RCC 7860 (cell line): ENCODE results near the gene HDAC4.

Source experiments
- DNase-seq: peaks from one replicate; pipeline ENCODE4 v3.0.0-alpha.2; 2015; ENCODE audit warnings: low spot score
- FAIRE-seq: peaks from 2 replicates; lab custom pipeline; 2012; peaks lifted over from hg19 to GRCh38; lab: Jason Lieb, UNC

HDAC4 gene

GRCh38 chr2:239385096-239386000 is 15.5 kb downstream of the HDAC4 start:
- FAIRE-seq, result no peak
- DNase-seq, result no peak

GRCh38 chr2:239383759-239384156 is 17.1 kb downstream of the HDAC4 start:
- no peak for FAIRE-seq
- no peak for DNase-seq

- DNase-seq (no peak), FAIRE-seq (no peak)
Observed at GRCh38 chr2:239383036-239383758, 17.6 kb downstream of the HDAC4 start.

GRCh38 chr2:239382384-239382880 is 18.4 kb downstream of the HDAC4 start:
- no peak for DNase-seq
- no peak for FAIRE-seq

DNA sequence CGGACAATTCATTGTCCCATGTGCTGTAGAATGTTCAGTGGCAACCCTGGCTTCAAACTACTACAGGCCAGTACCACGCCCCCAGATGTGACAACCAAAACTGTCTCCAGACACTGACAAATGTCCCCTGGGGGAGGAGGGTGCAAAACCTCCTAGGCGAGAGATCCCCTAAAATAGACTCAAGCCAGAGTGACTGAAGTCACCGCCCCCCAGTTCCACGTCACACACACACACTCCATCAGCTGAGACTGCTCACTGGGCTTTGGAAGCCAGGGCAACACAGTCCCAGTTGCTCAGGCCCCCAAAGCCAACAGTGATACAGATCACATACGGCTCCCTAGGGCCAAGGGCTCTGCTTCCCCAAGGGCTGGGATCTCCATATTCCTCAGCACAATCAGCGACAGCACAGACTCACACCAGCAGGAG is 19.1 kb downstream of the HDAC4 start:
- DNase-seq, result no peak
- no peak for FAIRE-seq

DNA sequence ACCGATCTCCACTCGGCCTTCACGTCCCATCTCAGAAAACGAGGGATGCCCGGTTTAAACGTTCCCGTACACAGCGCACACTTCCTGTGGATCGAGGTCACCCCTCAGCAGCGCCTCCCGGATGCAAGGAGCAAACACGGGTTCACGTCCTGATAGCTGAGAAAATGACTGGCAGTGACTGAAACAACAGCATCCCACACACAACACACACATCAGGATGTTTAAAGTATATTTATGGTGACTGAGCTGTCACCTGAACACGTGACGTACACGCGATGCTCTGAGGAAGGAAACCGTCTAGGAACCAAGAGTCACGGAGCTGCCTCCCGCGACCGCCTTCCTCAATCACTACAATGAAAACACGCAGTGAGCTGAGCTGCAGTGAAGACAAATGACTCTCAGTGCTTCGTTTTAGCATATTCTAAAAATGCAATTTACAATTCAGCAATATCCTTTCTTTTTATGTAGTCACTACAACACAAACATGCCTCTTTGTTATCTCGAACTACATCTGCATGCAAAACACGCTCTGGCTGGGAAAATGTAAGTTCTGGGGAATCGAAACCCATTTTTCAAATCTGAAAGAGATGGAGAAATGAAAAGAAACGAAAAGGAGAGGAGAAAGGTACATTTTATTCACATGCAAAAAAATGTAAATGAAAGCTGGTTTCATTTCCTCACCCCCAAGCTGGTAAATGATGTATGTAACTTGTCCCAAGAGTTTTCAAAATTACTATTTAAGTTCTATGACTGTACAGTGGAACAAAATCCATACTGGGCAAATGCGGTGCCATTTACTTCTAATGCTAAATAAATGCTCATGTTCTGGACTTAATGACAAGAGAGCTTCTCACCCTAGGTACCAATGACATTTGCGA is 19.8 kb downstream of the HDAC4 start:
- FAIRE-seq (no peak), DNase-seq (no peak)

- no peak for FAIRE-seq
Observed at GRCh38 chr2:239379641-239380170, 21.1 kb downstream of the HDAC4 start.

DNA sequence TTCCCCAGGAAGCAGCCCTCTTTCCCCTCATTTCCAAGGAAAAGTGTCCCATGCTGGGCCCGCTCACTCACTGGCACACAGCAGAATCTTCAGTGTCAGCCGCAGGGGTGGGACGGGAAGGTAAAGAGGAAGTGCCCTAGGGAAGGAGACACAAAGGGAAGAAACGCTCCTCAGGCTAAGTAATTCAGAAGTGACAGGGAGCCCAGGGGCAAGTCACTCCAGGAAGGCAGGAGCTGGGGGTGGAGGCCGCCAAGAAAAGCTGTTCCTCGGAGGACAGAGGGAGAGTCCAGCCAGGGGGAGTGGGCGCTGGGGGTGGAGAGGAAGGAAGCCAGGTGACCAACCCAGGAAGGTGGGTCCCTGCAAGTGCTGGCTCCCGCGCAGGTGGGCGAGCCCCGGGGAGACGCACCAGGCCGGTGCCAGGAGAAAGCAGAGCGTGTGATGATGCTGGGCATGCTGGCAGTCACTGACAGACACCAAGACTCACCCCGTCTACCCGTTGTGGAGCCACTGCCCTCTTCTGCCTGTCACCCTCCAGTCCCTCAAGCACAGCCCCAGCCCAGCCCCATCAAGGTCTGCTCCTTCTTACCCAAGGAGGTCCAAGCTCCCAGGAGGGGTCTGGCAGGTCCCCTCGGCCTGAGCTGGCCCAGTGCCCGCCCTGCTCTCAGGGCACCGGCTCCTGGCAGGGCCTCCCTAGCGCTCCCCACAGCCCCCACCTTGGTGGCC is 21.7 kb downstream of the HDAC4 start:
- no peak for FAIRE-seq

More at GRCh38 chr2:239379641-239380170, 21.1 kb downstream of the HDAC4 start:
- DNase-seq, result no peak

DNA sequence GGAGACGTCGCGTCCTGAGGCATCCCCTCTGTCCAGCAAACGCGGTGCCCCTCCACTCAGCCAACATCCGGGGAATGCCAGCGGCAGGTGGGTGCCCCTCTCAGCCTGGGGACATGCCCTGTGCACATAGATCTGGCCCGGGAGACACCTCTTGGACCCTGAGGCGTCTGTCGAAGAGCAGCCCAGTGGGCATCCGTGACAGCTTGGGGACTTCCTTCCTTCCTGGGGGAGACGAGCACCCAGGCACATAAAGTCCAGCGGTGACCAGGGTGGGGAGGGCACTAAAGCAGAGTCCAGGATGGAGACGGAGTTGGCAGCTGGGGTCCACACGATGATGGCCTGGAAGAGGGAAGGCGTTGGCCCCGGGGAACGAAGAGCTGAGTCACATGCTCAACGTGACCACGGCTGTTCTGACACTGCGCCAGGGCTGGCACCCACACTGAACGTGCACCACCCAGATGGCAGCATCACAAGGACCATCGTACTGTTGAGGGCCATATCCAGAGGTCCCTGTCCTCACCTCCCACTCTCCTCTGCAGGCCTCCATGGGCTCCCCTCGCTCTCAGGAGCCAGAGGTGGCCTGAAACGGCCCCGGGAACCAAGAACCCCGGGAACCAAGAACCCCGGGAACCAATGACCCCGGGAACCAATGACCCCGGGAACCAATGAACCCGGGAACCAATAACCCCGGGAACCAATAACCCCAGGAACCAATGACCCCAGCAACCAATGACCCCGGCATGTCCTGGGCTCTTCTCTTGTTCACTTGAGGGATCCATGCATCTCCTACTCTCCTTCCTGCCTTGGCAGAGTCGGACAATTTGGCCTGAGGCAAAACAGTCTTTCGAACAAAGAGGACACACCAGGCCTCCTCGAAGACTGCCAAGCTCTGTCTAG is 22.6 kb downstream of the HDAC4 start:
- FAIRE-seq (no peak), DNase-seq (no peak)

More for the DNA sequence above, 21.7 kb downstream of the HDAC4 start:
- DNase-seq, result no peak

- DNase-seq (no peak), FAIRE-seq (no peak)
Observed at GRCh38 chr2:239377591-239377990, 23.2 kb downstream of the HDAC4 start.

DNA sequence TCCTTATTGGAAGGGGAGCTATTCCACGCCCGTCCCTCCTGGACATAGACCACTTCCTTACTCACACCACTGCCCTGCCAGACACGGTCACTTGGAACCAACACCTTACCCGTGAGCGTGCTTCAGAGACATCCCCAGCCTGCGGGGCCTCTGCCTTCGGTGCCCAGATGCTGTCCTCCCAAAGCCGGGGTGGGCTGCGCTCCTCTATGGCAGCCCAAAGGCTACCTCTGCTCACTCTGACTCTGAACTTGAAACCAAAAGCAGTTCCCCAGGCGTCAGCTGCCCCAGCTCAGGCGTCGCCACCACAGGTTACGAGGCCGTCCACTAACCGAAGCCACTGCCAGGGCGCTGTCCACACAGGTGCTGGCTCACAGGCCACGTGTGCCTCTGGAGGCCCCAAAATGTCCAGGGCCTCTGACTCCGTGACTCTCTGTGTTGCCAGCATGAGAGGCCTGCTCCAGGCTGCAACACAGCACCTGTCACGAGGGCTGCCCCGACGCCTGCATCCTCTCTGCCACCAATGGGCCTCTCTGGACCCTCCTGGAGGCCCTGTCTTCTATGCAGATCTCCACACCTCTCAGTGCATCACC is 23.8 kb downstream of the HDAC4 start:
- DNase-seq, result no peak
- FAIRE-seq, result no peak

DNA sequence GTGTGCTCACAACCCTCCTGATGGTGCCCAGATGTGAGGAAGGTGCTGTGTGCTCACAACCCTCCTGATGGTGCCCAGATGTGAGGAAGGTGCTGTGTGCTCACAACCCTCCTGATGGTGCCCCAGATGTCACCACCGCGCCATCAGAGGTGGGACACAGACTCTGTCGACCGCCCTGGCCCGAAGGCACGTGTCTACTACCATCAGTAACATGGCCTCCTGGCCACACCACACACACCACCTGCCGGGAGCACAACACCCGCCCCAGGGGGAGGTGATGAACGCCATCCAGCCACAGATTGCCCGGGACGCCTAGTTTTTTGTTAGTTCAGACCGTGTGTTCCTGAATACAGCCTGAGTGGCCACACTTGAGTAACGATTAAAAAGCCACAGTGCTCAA is 24.5 kb downstream of the HDAC4 start:
- no peak for DNase-seq
- no peak for FAIRE-seq

GRCh38 chr2:239375278-239376061 is 25.4 kb downstream of the HDAC4 start:
- DNase-seq (no peak), FAIRE-seq (no peak)

DNA sequence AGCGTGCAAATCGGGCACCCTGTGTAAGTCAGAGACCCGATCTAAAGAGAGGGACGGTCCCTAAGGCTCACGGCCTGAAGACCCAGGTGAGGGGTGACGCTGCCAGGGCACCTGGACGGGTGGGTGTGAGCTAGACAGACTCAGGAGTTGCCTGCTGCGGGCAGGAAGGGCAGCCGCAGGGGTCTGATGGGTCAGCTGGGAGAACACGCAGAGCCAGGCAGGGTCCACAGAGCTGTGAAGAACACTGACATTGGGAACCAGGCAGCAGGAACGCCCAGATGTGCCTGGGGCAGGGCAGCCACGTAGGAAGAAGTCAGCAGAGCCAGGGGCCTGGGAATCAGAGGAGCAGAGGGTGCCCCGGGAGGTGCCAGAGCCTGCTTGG is 25.9 kb downstream of the HDAC4 start:
- FAIRE-seq, result no peak
- DNase-seq, result no peak

DNA sequence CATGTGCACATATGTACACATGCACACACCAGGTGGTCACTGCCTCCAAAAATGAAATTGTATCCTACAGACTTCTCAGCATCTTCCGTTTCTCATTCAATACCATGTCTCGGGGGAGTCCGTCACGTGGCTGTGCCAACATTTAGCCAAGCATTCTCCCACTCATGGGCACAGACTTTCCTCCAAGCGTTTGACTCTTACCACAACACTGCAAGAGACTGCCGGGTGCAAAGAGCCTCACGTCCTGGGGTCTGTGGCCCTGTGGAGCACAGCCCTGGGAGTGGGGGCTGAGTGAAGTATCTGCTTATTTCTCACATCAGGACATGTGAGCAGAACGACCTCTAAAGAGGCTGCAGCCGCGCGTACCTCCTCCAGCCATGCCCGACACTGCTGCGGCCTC is 28.0 kb downstream of the HDAC4 start:
- DNase-seq (no peak), FAIRE-seq (no peak)

DNA sequence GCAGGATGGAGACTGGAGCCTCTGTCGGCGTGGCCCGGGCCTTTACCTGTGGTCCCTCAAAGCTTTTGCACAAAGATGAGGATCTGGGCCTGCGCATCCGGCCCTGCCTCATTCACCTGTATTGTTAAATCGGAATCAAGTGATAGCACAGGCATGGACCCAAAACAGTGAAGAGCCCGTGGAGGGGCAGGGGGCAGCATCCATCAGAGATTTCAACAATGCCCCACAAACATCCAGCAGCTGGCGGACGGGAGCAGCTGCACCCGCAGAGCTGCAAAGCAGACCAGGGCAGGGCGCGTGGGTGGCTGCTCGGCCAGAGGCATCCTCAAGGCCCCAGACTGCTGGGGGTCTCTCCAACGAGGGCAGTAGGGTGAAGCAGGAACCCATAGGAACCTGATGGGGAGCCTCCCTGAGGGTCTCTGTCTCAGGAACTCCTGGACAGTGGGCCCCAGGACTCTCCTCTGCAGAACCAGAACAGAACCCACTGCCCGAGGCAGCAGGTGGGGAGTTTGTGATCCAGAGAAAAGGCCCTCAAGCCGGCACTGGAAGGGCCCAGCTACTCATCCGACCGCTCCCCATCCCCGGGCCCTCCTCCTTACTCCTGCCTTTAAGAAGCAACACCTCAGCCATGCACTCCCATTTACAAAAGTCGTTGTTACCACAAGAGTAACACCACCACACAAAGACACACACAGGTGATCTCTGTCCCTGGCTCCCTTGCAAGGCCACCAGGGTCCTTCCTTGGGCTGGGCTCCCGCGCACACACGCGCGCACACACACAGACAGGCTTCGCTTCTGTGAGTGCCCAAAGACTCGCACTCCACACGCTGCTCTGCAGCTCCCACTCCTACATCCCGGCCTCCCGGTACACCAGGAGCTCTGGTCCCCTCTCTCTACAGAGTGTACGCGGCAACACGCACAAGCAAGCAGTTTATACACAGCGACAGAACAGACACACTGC is 28.8 kb downstream of the HDAC4 start:
- FAIRE-seq, result no peak

More for the DNA sequence above, 28.8 kb downstream of the HDAC4 start:
- DNase-seq, result no peak
